Naive thymus-derived CD8-positive, alpha-beta T cell (primary cell): ENCODE measurements around the gene POLD2. TPM values are rescaled to one million over a fixed set of nuclear protein-coding genes. Genes with fewer than 3 reads are reported as not detected.
A peak's percentile ranks its signal among the peaks of the same experiment; 100 is the strongest.

Experiments
- ATAC-seq, 2 donors: fragments of 150-1000 bp; cut with Tn5 transposase in 1 of 2; sonication (Bioruptor Pico), chemical (Tn5 transposase) in 1 of 2; 1 replicate in 1 of 2; 2 replicates in 1 of 2; pipeline ENCODE4 v1.10.0; 2021; ENCODE audit warnings: mild to moderate bottlenecking in 2 of 2, moderate library complexity in 2 of 2
- POLR2A ChIA-PET: fragments of 350-600 bp; sonication (Branson Sonifier 250); formaldehyde crosslinking; loops from one replicate; lab custom pipeline; 2021; ENCODE audit warnings: antibody characterized with exemption; lab: Charles Lee
- DNase-seq, 10 donors: peaks; one replicate each; pipeline versions ENCODE4 v3.0.0 to v3.0.0-alpha.2; 2020 to 2022
- H3K27ac Mint-ChIP-seq, 10 donors: one replicate each; pipeline ENCODE4 v1.8.0; 2020 to 2022; ENCODE audit warnings: mild to moderate bottlenecking in 10 of 10, mixed read lengths in 10 of 10, moderate library complexity in 4 of 10, inconsistent platforms in 1 of 10
- H3K27me3 Mint-ChIP-seq, 5 donors: one replicate each; pipeline ENCODE4 v1.8.0; 2021 to 2022; ENCODE audit warnings: mixed read lengths in 5 of 5
- H3K36me3 Mint-ChIP-seq, 3 donors: one replicate each; pipeline ENCODE4 v1.8.0; 2020 to 2022; ENCODE audit warnings: mixed read lengths in 3 of 3, mild to moderate bottlenecking in 2 of 3, inconsistent platforms in 1 of 3
- H3K4me1 Mint-ChIP-seq, 4 donors: one replicate each; pipeline ENCODE4 v1.8.0; 2021 to 2022; ENCODE audit warnings: mixed read lengths in 4 of 4
- H3K4me3 Mint-ChIP-seq, 10 donors: one replicate each; pipeline ENCODE4 v1.8.0; 2020 to 2022; ENCODE audit warnings: mild to moderate bottlenecking in 10 of 10, mixed read lengths in 10 of 10, moderate library complexity in 6 of 10, inconsistent platforms in 1 of 10
- H3K9me3 Mint-ChIP-seq, 9 donors: one replicate each; pipeline ENCODE4 v1.8.0; 2020 to 2022; ENCODE audit warnings: mixed read lengths in 9 of 9, mild to moderate bottlenecking in 3 of 9, inconsistent platforms in 1 of 9, moderate library complexity in 1 of 9
- polyA plus RNA-seq, 3 donors: library from polyadenylated mRNA; unstranded; fragments of 300-500 nt; fragmentation: Illumina TruSeq; gene quantifications; one replicate each; pipeline ENCODE4 v1.2.3, GENCODE V29; 2021
- total RNA-seq, 8 experiments: library from RNA in 2 of 8; stranded (reverse) in 2 of 8; gene quantifications; one replicate each; pipeline ENCODE4 v1.2.3 and lab custom pipeline; 2021 to 2026

POLD2 gene
- total and polyA plus RNA-seq, 5 experiments from 2014 or later: 64.3 to 102 (median 72.4) TPM

- POLR2A ChIA-PET: no interaction called here
- H3K4me3 Mint-ChIP-seq: no peak within 1 kb of the TSS
- H3K4me1 Mint-ChIP-seq: peaks cover 5 to 12% (median 7%) of the 10 kb centered on the region in 4 donors
- peak within 1 kb of the TSS in 3 of 10 donors; percentile 25 to 62 (median 25) for H3K27ac Mint-ChIP-seq
- peaks cover 0 to 1% (median 0%) of the 10 kb centered on the region in 5 donors for H3K27me3 Mint-ChIP-seq
- ATAC-seq (no peak), DNase-seq (peak in 1 of 10 donors; percentile 60)
- H3K9me3 Mint-ChIP-seq: no peaks in the 10 kb centered on the region
- no peaks in the 10 kb centered on the region for H3K36me3 Mint-ChIP-seq
Measured at GRCh38 chr7:44141221-44141850, 18.0 kb upstream of the POLD2 start, which contains the start of gene MYL7. Gene MYL7 (minus strand): TSS chr7:44141332. CDS start chr7:44141305, 27 bp downstream.

- H3K4me3 Mint-ChIP-seq: no peak overlapping the region
- H3K9me3 Mint-ChIP-seq: no peaks in the 10 kb centered on the region
- POLR2A ChIA-PET: no interaction called here
- ATAC-seq (no peak), DNase-seq (peak in 1 of 10 donors; percentile 47)
- peaks cover 2 to 6% (median 6%) of the 10 kb centered on the region in 4 donors for H3K4me1 Mint-ChIP-seq
- H3K27me3 Mint-ChIP-seq: peaks cover 0 to 1% (median 0%) of the 10 kb centered on the region in 5 donors
- H3K27ac Mint-ChIP-seq: peak overlapping the region in 1 of 10 donors; percentile 25
- no peaks in the 10 kb centered on the region for H3K36me3 Mint-ChIP-seq
Measured at GRCh38 chr7:44140341-44140740, 17.0 kb upstream of the POLD2 start.

GRCh38 chr7:44139311-44140010 is 16.1 kb upstream of the POLD2 start:
- ATAC-seq (no peak), DNase-seq (no peak)
- H3K36me3 Mint-ChIP-seq: no peaks in the 10 kb centered on the region
- POLR2A ChIA-PET: no interaction called here
- no peak overlapping the region for H3K4me3 Mint-ChIP-seq
- peaks cover 0 to 2% (median under 1%) of the 10 kb centered on the region in 4 donors for H3K4me1 Mint-ChIP-seq
- no peaks in the 10 kb centered on the region for H3K27me3 Mint-ChIP-seq
- H3K27ac Mint-ChIP-seq: peak overlapping the region in 2 of 10 donors; percentile 54 to 59
- no peaks in the 10 kb centered on the region for H3K9me3 Mint-ChIP-seq

GRCh38 chr7:44138698-44139097 is 15.3 kb upstream of the POLD2 start:
- POLR2A ChIA-PET: no interaction called here
- ATAC-seq (no peak), DNase-seq (no peak)
- Mint-ChIP-seq H3K27me3 (no peaks in the 10 kb centered on the region), H3K9me3 (no peaks in the 10 kb centered on the region), H3K4me3 (no peak overlapping the region), H3K36me3 (no peaks in the 10 kb centered on the region), H3K4me1 (peaks cover 0 to 2% (median under 1%) of the 10 kb centered on the region in 4 donors), H3K27ac (no peak overlapping the region)

- DNase-seq (no peak), ATAC-seq (no peak)
- Mint-ChIP-seq H3K4me3 (no peak overlapping the region), H3K9me3 (no peaks in the 10 kb centered on the region), H3K36me3 (no peaks in the 10 kb centered on the region), H3K27ac (no peak overlapping the region), H3K27me3 (no peaks in the 10 kb centered on the region), H3K4me1 (peaks cover 0 to 2% (median 0%) of the 10 kb centered on the region in 4 donors)
- POLR2A ChIA-PET: no interaction called here
Measured at GRCh38 chr7:44136731-44137130, 13.4 kb upstream of the POLD2 start.

GRCh38 chr7:44134943-44135628 is 11.7 kb upstream of the POLD2 start:
- H3K4me3 Mint-ChIP-seq: no peak overlapping the region
- H3K27me3 Mint-ChIP-seq: no peaks in the 10 kb centered on the region
- peak overlapping the region in 1 of 10 donors; percentile 79 for H3K27ac Mint-ChIP-seq
- ATAC-seq (no peak), DNase-seq (no peak)
- no peaks in the 10 kb centered on the region for H3K36me3 Mint-ChIP-seq
- POLR2A ChIA-PET: interaction anchor here (0.6 to 0.8 kb wide), 2 partner anchors 10 to 88 kb away, joined by 3 read pairs; no protein-coding TSS in a partner anchor
- H3K4me1 Mint-ChIP-seq: peaks cover 0 to 2% (median 0%) of the 10 kb centered on the region in 4 donors
- H3K9me3 Mint-ChIP-seq: no peaks in the 10 kb centered on the region

- H3K27me3 Mint-ChIP-seq: no peaks in the 10 kb centered on the region
- H3K36me3 Mint-ChIP-seq: no peaks in the 10 kb centered on the region
- no peak overlapping the region for H3K4me3 Mint-ChIP-seq
- no peak for DNase-seq
- H3K9me3 Mint-ChIP-seq: no peaks in the 10 kb centered on the region
- peaks cover 0 to 2% (median 0%) of the 10 kb centered on the region in 4 donors for H3K4me1 Mint-ChIP-seq
- peak overlapping the region in 1 of 10 donors; percentile 43 for H3K27ac Mint-ChIP-seq
- no peak for ATAC-seq
- POLR2A ChIA-PET: no interaction called here
Measured at GRCh38 chr7:44133295-44133694, 9.9 kb upstream of the POLD2 start.

- H3K4me3 Mint-ChIP-seq: no peak overlapping the region
- DNase-seq (no peak), ATAC-seq (no peak)
- no peaks in the 10 kb centered on the region for H3K9me3 Mint-ChIP-seq
- peaks cover 0 to 2% (median 0%) of the 10 kb centered on the region in 4 donors for H3K4me1 Mint-ChIP-seq
- no peaks in the 10 kb centered on the region for H3K27me3 Mint-ChIP-seq
- H3K36me3 Mint-ChIP-seq: no peaks in the 10 kb centered on the region
- H3K27ac Mint-ChIP-seq: no peak overlapping the region
- POLR2A ChIA-PET: no interaction called here
Measured at GRCh38 chr7:44132039-44132438, 8.7 kb upstream of the POLD2 start.

- no peaks in the 10 kb centered on the region for H3K27me3 Mint-ChIP-seq
- peaks cover 0 to 2% (median 0%) of the 10 kb centered on the region in 4 donors for H3K4me1 Mint-ChIP-seq
- POLR2A ChIA-PET: interaction anchor here (1.1 kb wide), 1 partner anchor 22 kb away, joined by 4 read pairs; no protein-coding TSS in a partner anchor
- no peak for DNase-seq
- H3K36me3 Mint-ChIP-seq: no peaks in the 10 kb centered on the region
- H3K27ac Mint-ChIP-seq: no peak overlapping the region
- H3K4me3 Mint-ChIP-seq: no peak overlapping the region
- no peak for ATAC-seq
- H3K9me3 Mint-ChIP-seq: no peaks in the 10 kb centered on the region
Measured at GRCh38 chr7:44131173-44132029, 8.1 kb upstream of the POLD2 start.

- POLR2A ChIA-PET: no interaction called here
- DNase-seq (no peak), ATAC-seq (no peak)
- Mint-ChIP-seq H3K27ac (no peak overlapping the region), H3K4me3 (no peak overlapping the region), H3K9me3 (no peaks in the 10 kb centered on the region), H3K4me1 (peaks cover 3 to 8% (median 4%) of the 10 kb centered on the region in 4 donors), H3K27me3 (no peaks in the 10 kb centered on the region), H3K36me3 (no peaks in the 10 kb centered on the region)
Measured at GRCh38 chr7:44128721-44129582, 5.6 kb upstream of the POLD2 start.

GRCh38 chr7:44127161-44127560 is 3.8 kb upstream of the POLD2 start:
- POLR2A ChIA-PET: interaction anchor here (1.3 kb wide), 1 partner anchor 49 kb away, joined by 3 read pairs; no protein-coding TSS in a partner anchor
- Mint-ChIP-seq H3K4me3 (no peak overlapping the region), H3K4me1 (peaks cover 7 to 23% (median 15%) of the 10 kb centered on the region in 4 donors), H3K27ac (no peak overlapping the region), H3K36me3 (no peaks in the 10 kb centered on the region), H3K9me3 (no peaks in the 10 kb centered on the region), H3K27me3 (no peaks in the 10 kb centered on the region)
- ATAC-seq (no peak), DNase-seq (no peak)
